ENCODE results near the gene RGS3.

DNA sequence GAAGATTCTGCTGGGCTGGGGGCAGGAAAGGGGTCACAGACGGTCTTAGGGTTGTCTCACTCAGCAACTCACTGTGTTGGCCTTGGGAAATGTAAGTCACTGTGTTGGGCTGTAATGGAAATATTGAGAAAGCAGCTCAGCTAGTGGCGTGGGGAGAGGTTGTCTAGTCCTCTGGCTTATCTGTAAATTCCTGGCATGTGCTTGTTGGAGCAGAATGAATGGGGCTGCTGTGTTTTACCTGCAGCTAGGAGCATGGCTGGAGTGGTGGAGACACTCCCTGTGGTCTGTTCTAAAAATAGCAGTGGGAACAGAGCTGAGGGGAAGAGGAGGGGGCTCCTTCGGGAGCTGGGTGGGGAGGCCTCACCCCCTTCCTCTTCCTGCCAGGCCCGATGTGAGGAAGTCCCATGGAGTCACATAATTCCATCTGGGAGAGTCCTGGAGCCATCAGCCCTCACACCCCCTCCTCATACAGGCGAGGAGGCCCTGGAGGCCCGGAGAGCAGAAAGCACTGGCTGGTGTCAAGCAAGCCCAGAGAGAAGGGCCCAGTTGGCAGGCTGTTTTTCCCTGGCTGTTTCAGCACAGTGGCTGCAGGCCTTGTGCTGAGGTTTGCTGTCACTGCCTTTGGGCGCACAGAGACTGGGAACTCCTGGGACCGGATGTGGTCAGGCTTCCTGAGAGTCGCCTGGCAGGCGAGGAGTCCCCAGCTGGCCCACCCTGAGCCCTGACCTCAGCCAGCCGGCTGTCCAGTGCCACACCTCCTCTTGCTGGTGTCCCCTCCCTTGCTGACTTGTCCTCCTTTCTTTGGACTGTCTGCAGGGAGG, 84.9 kb downstream of the RGS3 start:
- TF ChIP-seq CTCF (IDR thresholded peaks at IDR 0.05) (no peak), MAX (CRISPR knock-in tag; IDR thresholded peaks at IDR 0.05) (no peak), TEAD4 (CRISPR knock-in tag; IDR thresholded peaks at IDR 0.05) (no peak), USF2 (CRISPR knock-in tag; IDR thresholded peaks at IDR 0.05) (no peak), JUN (CRISPR knock-in tag; IDR thresholded peaks at IDR 0.05) (no peak), CREB1 (CRISPR knock-in tag; IDR thresholded peaks at IDR 0.05) (no peak), NR3C1 (CRISPR knock-in tag; conservative IDR thresholded peaks at IDR 0.05; ENCODE audit: low read depth) (no peak), ZNF232 (CRISPR knock-in tag; IDR thresholded peaks at IDR 0.05) (no peak), SMAD3 (CRISPR knock-in tag; IDR thresholded peaks at IDR 0.05; ENCODE audit: borderline replicate concordance) (no peak), CBFB (CRISPR knock-in tag; IDR thresholded peaks at IDR 0.05; ENCODE audit: low read depth) (no peak), NR1H2 (CRISPR knock-in tag; IDR thresholded peaks at IDR 0.05) (no peak)
